K562 (cell line): Measurements from ENCODE around the gene SERINC5. TPM values are rescaled to one million over a fixed set of nuclear protein-coding genes. Genes with fewer than 3 reads are reported as not detected.
A peak's percentile ranks its signal among the peaks of the same experiment; 100 is the strongest.

Experiments
- ATAC-seq: fragments of 200-7000 bp; cut with Tn5 transposase; 3 replicates; pipeline ENCODE4 v1.9.1; 2020; ENCODE audit warnings: moderate library complexity
- BruUV-seq: library from RNA; stranded (reverse); fragments of 400-500 nt; replicated peaks from 2 replicates; lab custom pipeline; 2021; lab: Mats Ljungman, UMichigan
- CTCF ChIA-PET: fragments of 300-600 bp; formaldehyde crosslinking; extraction: SDS; loops from one replicate; lab custom pipeline; 2021; ENCODE audit warnings: low intra/inter-chr PET ratio; lab: Yijun Ruan, JAX
- POLR2A ChIA-PET: fragments of 300-600, 350-650 bp; sonication (Branson Sonifier 250); formaldehyde crosslinking; extraction: SDS; loops from one replicate; lab custom pipeline; 2021; ENCODE audit warnings: antibody characterized with exemption, inconsistent platforms; lab: Yijun Ruan, JAX
- DNase-seq, 4 experiments: peaks; one replicate each; pipeline versions ENCODE4 v3.0.0 to v3.0.0-alpha.2; 2011 to 2018; ENCODE audit warnings: low spot score in 3 of 4, mixed read lengths in 3 of 4; ENCODE audit errors: extremely low read depth in 1 of 4
- FAIRE-seq: peaks from 2 replicates; lab custom pipeline; 2011; peaks lifted over from hg19 to GRCh38; lab: Jason Lieb, UNC
- H2AFZ ChIP-seq: 2 replicates; pipeline ENCODE4 v1.6.0; 2011; ENCODE audit warnings: low read depth, low read length, control low read depth, inconsistent platforms
- H3K27ac ChIP-seq: fragments of 200-600 bp; 3 replicates; pipeline ENCODE4 v1.8.0; 2011; ENCODE audit warnings: low read depth, mild to moderate bottlenecking, control low read depth, inconsistent platforms, low read length, moderate library complexity, mixed read lengths; ENCODE audit errors: extremely low read depth
- H3K27me3 ChIP-seq, 2 experiments: fragments of 300-600 bp in 1 of 2; 2 replicates in 1 of 2; 3 replicates in 1 of 2; pipeline versions ENCODE4 v1.6.0 to v1.8.0; 2011; ENCODE audit warnings: inconsistent platforms in 2 of 2, low read length in 2 of 2, mild to moderate bottlenecking in 1 of 2, mixed read lengths in 1 of 2, moderate library complexity in 1 of 2; ENCODE audit not compliant: control insufficient read depth in 2 of 2, insufficient read depth in 2 of 2
- H3K36me3 ChIP-seq: fragments of 300-600 bp; 3 replicates; pipeline ENCODE4 v1.8.0; 2011; ENCODE audit warnings: mild to moderate bottlenecking, low read length, inconsistent platforms; ENCODE audit not compliant: control insufficient read depth, insufficient read depth
- H3K4me1 ChIP-seq, 2 experiments: fragments of 200-600 bp in 1 of 2; replicated peaks in 1 of 2; 2 replicates in 1 of 2; 3 replicates in 1 of 2; pipeline versions ENCODE4 v1.5.1 to v1.8.0; 2011; ENCODE audit warnings: inconsistent platforms in 2 of 2, low read length in 2 of 2, mild to moderate bottlenecking in 1 of 2, mixed read lengths in 1 of 2, moderate library complexity in 1 of 2; ENCODE audit not compliant: control insufficient read depth in 2 of 2, insufficient read depth in 2 of 2
- H3K4me2 ChIP-seq: 2 replicates; pipeline ENCODE4 v1.6.1; 2011; ENCODE audit warnings: low read length, control low read depth, inconsistent platforms, mixed read lengths; ENCODE audit not compliant: insufficient read depth
- H3K4me3 ChIP-seq: fragments of 200-600 bp; sonication (generic), shearing (Covaris generic); 2 replicates; pipeline ENCODE4 v1.5.1; 2016; ENCODE audit warnings: control low read depth, inconsistent platforms
- H3K79me2 ChIP-seq: fragments of 200-600 bp; 3 replicates; pipeline ENCODE4 v1.8.0; 2011; ENCODE audit warnings: low read length, inconsistent platforms; ENCODE audit not compliant: control insufficient read depth, insufficient read depth
- H3K9ac ChIP-seq, 2 experiments: 2 replicates each; pipeline versions ENCODE4 v1.6.0 to v1.6.1; 2011; ENCODE audit warnings: low read depth in 2 of 2, low read length in 2 of 2, control low read depth in 1 of 2, inconsistent platforms in 1 of 2, mild to moderate bottlenecking in 1 of 2, mixed read lengths in 1 of 2; ENCODE audit not compliant: insufficient read depth in 1 of 2
- H3K9me1 ChIP-seq: one replicate; pipeline ENCODE4 v1.6.0; 2011; ENCODE audit warnings: inconsistent platforms, mild to moderate bottlenecking, low read length, moderate library complexity; ENCODE audit not compliant: control insufficient read depth, insufficient read depth
- H3K9me3 ChIP-seq: replicated peaks from 2 replicates; pipeline ENCODE4 v1.5.1; 2011; ENCODE audit warnings: low read depth, low read length, inconsistent platforms; ENCODE audit not compliant: control insufficient read depth, insufficient read depth
- H4K20me1 ChIP-seq: replicated peaks from 2 replicates; pipeline ENCODE4 v1.6.1; 2011; ENCODE audit warnings: low read length, inconsistent platforms, mixed read lengths; ENCODE audit not compliant: control insufficient read depth, insufficient read depth
- ATF1 ChIP-seq, 2 experiments: fragments of 450-650 bp in 1 of 2; IDR thresholded peaks; 2 replicates each; pipeline ENCODE4 v1.6.1; 2016; ENCODE audit warnings: missing compliant biosample characterization in 1 of 2, missing genetic modification characterization in 1 of 2
- PHF21A ChIP-seq: fragments of 450-650 bp; IDR thresholded peaks from 2 replicates; pipeline ENCODE4 v1.6.1; 2017; ENCODE audit warnings: low read depth, borderline replicate concordance
- PHTF2 ChIP-seq: fragments of 250-450 bp; sonication (Bioruptor Pico); IDR thresholded peaks from 2 replicates; pipeline ENCODE4 v1.5.0; 2021; ENCODE audit warnings: mild to moderate bottlenecking
- TCFL5 ChIP-seq: fragments of 250-450 bp; sonication (Bioruptor Pico); conservative IDR thresholded peaks from 2 replicates; pipeline ENCODE4 v1.6.1; 2021; ENCODE audit warnings: mild to moderate bottlenecking, moderate library complexity, matching md5 sums
- ZNF436 ChIP-seq: fragments of 250-450, 450-650 bp; sonication (Bioruptor Pico); formaldehyde crosslinking; IDR thresholded peaks from 2 replicates; pipeline ENCODE4 v1.7.0; 2020; ENCODE audit warnings: mild to moderate bottlenecking
- WGBS: fragments of 100-300 bp; shearing (Covaris generic); methylation state at CpG from one replicate; pipeline ENCODE4 v1.1.6; 2016; ENCODE audit warnings: low coverage, mixed read lengths; ENCODE audit not compliant: insufficient coverage; ENCODE audit errors: missing lambda C conversion rate; 5-methylcytosine and 5-hydroxymethylcytosine counted together
- in situ Hi-C: fragments of 300-500 bp; cut with MboI; formaldehyde crosslinking; loops from 4 replicates; pipeline ENCODE4 v1.15.0; 2018; ENCODE audit warnings: inconsistent platforms, mixed read lengths
- intact Hi-C: fragments of 100-400 bp; cut with micrococcal nuclease; formaldehyde crosslinking; loops from 2 replicates; pipeline ENCODE4 v1.14.2; 2022
- polyA plus RNA-seq, 8 experiments: library from polyadenylated mRNA; depleted of rRNA in 4 of 8; stranded (reverse) in 5 of 8; unstranded in 3 of 8; fragments of >200 nt; fragmentation: Nextera tagmentation in 2 of 8; fragmentation: Illumina TruSeq in 1 of 8; extraction: Ambion mirVana in 2 of 8; extraction: Trizol in 1 of 8; gene quantifications; 2 replicates each; pipeline versions ENCODE4 v1.2.1 to v1.2.3, GENCODE V29; 2011 to 2014; ENCODE audit warnings: inconsistent platforms in 1 of 8, missing spikeins in 1 of 8
- total RNA-seq, 7 experiments: library from RNA; depleted of rRNA in 6 of 7; stranded (reverse); fragments of >200 nt in 6 of 7; fragmentation: Illumina TruSeq in 2 of 7; extraction: Trizol in 2 of 7; gene quantifications; 2 replicates each; pipeline versions ENCODE4 v1.2.1 to v1.2.3, GENCODE V29; 2011 to 2021; ENCODE audit warnings: low replicate concordance in 1 of 7
- TF ChIP-seq, protein P1 (sequence below): fragments of 450-650 bp; formaldehyde crosslinking; IDR thresholded peaks from 2 replicates; pipeline ENCODE4 v1.4.0; 2022; ENCODE audit warnings: missing genetic modification characterization
- TF ChIP-seq, protein P2 (sequence below): sonication (generic); formaldehyde crosslinking; IDR thresholded peaks from 2 replicates; pipeline ENCODE4 v1.8.0; 2023; ENCODE audit warnings: mild to moderate bottlenecking, missing genetic modification reagents
- TF ChIP-seq, protein P3 (sequence below): fragments of 450-650 bp; IDR thresholded peaks from 2 replicates; pipeline ENCODE4 v1.6.1; 2014; ENCODE audit warnings: low read depth, mild to moderate bottlenecking, moderate library complexity, borderline replicate concordance

Gene SERINC5
- total and polyA plus RNA-seq, 9 of the 15 experiments (the other 6 are each of a cell fraction or from before 2014, with no cell fraction given): 1.4 to 7.9 (median 3.7) TPM

DNA sequence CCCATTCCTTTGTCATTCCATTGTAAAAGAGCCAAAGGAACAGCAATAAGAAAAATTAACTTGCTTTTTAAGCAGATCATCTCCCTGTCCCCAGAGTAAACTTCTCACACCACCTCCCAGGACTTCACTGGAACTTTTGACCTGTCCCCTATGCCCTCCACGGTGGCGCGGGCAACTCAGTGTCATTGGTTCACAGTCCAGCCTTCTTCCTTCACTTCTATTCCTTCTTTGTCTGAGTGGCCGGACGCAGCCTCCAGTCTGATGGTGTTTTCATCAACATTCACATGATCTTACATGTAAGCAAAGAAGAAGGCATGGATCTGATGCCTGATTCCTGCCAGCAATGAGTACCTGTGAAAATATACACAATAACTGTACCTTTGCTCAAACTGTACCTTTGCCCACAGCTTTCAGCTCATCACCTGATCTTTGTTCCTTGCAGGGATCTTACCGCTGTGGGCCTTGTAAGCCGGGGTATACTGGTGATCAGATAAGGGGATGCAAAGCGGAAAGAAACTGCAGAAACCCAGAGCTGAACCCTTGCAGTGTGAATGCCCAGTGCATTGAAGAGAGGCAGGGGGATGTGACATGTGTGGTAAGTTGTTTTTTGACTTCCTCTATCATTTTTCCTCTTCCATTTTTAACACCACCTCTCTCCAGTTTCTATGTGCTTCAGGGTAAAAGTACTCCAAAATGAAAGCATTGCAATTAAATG lies 188.2 kb downstream of the SERINC5 start:
- Histone ChIP-seq H3K9me3 (no peaks in the 10 kb centered on the region), H3K27me3 (peaks cover 14 to 42% of the 10 kb centered on the region in 2 experiments), H3K36me3 (no peaks in the 10 kb centered on the region), H3K4me2 (no peak overlapping the region), H3K27ac (no peak overlapping the region), H3K9me1 (no peaks in the 10 kb centered on the region), H4K20me1 (no peaks in the 10 kb centered on the region), H3K79me2 (no peaks in the 10 kb centered on the region), H3K4me3 (no peak overlapping the region), H2AFZ (no peak overlapping the region), H3K4me1 (no peaks in the 10 kb centered on the region), H3K9ac (no peak overlapping the region)
- no peak for ATAC-seq
- 3% methylated on average over 8 of the region's 8 CpGs for WGBS
- in situ Hi-C loops: no loop called here
- DNase-seq: no peak
- no TSS peak for BruUV-seq
- FAIRE-seq: peak; percentile 15
- intact Hi-C loops: no loop called here
- TF ChIP-seq, protein P1, sequence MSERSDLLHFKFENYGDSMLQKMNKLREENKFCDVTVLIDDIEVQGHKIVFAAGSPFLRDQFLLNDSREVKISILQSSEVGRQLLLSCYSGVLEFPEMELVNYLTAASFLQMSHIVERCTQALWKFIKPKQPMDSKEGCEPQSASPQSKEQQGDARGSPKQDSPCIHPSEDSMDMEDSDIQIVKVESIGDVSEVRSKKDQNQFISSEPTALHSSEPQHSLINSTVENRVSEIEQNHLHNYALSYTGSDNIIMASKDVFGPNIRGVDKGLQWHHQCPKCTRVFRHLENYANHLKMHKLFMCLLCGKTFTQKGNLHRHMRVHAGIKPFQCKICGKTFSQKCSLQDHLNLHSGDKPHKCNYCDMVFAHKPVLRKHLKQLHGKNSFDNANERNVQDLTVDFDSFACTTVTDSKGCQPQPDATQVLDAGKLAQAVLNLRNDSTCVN (CRISPR knock-in tag): no peak
- no peak for TF ChIP-seq PHF21A
- TF ChIP-seq, protein P2, sequence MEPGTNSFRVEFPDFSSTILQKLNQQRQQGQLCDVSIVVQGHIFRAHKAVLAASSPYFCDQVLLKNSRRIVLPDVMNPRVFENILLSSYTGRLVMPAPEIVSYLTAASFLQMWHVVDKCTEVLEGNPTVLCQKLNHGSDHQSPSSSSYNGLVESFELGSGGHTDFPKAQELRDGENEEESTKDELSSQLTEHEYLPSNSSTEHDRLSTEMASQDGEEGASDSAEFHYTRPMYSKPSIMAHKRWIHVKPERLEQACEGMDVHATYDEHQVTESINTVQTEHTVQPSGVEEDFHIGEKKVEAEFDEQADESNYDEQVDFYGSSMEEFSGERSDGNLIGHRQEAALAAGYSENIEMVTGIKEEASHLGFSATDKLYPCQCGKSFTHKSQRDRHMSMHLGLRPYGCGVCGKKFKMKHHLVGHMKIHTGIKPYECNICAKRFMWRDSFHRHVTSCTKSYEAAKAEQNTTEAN (CRISPR knock-in tag): no peak
- TF ChIP-seq ATF1 (CRISPR knock-in tag; IDR thresholded peaks at IDR 0.05): no peak
- no peak for TF ChIP-seq ATF1 (tag; IDR thresholded peaks at IDR 0.05)
- TF ChIP-seq, protein P3, sequence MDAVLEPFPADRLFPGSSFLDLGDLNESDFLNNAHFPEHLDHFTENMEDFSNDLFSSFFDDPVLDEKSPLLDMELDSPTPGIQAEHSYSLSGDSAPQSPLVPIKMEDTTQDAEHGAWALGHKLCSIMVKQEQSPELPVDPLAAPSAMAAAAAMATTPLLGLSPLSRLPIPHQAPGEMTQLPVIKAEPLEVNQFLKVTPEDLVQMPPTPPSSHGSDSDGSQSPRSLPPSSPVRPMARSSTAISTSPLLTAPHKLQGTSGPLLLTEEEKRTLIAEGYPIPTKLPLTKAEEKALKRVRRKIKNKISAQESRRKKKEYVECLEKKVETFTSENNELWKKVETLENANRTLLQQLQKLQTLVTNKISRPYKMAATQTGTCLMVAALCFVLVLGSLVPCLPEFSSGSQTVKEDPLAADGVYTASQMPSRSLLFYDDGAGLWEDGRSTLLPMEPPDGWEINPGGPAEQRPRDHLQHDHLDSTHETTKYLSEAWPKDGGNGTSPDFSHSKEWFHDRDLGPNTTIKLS: no peak
- no peak for TF ChIP-seq TCFL5 (CRISPR knock-in tag)
- no peak for TF ChIP-seq PHTF2
- TF ChIP-seq ZNF436 (CRISPR knock-in tag): no peak
- CTCF ChIA-PET: no interaction called here
- POLR2A ChIA-PET: no interaction called here
